Testis (tissue), 3 donors: ENCODE data around the gene WNT9B. TPM values are rescaled to one million over a fixed set of nuclear protein-coding genes. Genes with fewer than 3 reads are reported as not detected.

ENCODE experiments used
- DNase-seq: peaks from one replicate; pipeline ENCODE4 v3.0.0-alpha.2; 2019
- H3K27ac ChIP-seq, 2 donors: fragments of 200-600 bp; sonication (generic); one replicate each; pipeline ENCODE4 v1.5.1; 2019
- H3K27me3 ChIP-seq: fragments of 200-600 bp; sonication (generic); one replicate; pipeline ENCODE4 v1.5.1; 2019
- H3K36me3 ChIP-seq: fragments of 200-600 bp; sonication (generic); one replicate; pipeline ENCODE4 v1.5.1; 2017; ENCODE audit warnings: low read depth; ENCODE audit errors: missing control alignments
- H3K4me1 ChIP-seq: fragments of 200-600 bp; sonication (generic); one replicate; pipeline ENCODE4 v1.5.1; 2019
- H3K4me3 ChIP-seq, 2 donors: fragments of 200-600 bp; sonication (generic); one replicate each; pipeline ENCODE4 v1.5.1; 2017 to 2019
- H3K9me3 ChIP-seq: fragments of 200-600 bp; sonication (generic); one replicate; pipeline ENCODE4 v1.5.1; 2017
- POLR2A ChIP-seq: fragments of 450-650 bp; IDR thresholded peaks from one replicate; pipeline ENCODE4 v1.6.1; 2017; ENCODE audit warnings: antibody characterized with exemption, mild to moderate bottlenecking, moderate library complexity
- WGBS, 2 donors: methylation state at CpG; one replicate each; pipeline ENCODE4 v1.1.5; 2018; 5-methylcytosine and 5-hydroxymethylcytosine counted together
- intact Hi-C: fragments of 100-400 bp; cut with DNase I; formaldehyde crosslinking; loops from one replicate; pipeline ENCODE4 v1.15.1; 2023; ENCODE audit warnings: low total_unique reads
- polyA plus RNA-seq: library from polyadenylated mRNA; stranded (reverse); fragments of 350-450 nt; fragmentation: Illumina TruSeq; extraction: RNeasy Lipid Tissue Mini Kit (QIAGEN cat#74804); gene quantifications from one replicate; pipeline ENCODE4 v1.2.3, GENCODE V29; 2014; ENCODE audit warnings: low read depth, low replicate concordance; ENCODE audit not compliant: insufficient read depth
- total RNA-seq, 2 donors: library from RNA; depleted of rRNA; stranded (reverse); fragments of >200 nt; gene quantifications; one replicate each; pipeline ENCODE4 v1.2.3, GENCODE V29; 2016
- TF ChIP-seq, protein P1 (sequence below), 3 experiments: fragments of 450-650 bp in 2 of 3; fragments of 200-600 bp in 1 of 3; sonication (generic) in 1 of 3; IDR thresholded peaks; one replicate each; pipeline ENCODE4 v1.5.1; 2016 to 2019; ENCODE audit warnings: antibody characterized with exemption in 3 of 3, mild to moderate bottlenecking in 2 of 3, moderate library complexity in 1 of 3

The WNT9B gene
- total and polyA plus RNA-seq, 3 donors from 2014 or later: 0.50 to 1.2 TPM; not detected in 1

DNA sequence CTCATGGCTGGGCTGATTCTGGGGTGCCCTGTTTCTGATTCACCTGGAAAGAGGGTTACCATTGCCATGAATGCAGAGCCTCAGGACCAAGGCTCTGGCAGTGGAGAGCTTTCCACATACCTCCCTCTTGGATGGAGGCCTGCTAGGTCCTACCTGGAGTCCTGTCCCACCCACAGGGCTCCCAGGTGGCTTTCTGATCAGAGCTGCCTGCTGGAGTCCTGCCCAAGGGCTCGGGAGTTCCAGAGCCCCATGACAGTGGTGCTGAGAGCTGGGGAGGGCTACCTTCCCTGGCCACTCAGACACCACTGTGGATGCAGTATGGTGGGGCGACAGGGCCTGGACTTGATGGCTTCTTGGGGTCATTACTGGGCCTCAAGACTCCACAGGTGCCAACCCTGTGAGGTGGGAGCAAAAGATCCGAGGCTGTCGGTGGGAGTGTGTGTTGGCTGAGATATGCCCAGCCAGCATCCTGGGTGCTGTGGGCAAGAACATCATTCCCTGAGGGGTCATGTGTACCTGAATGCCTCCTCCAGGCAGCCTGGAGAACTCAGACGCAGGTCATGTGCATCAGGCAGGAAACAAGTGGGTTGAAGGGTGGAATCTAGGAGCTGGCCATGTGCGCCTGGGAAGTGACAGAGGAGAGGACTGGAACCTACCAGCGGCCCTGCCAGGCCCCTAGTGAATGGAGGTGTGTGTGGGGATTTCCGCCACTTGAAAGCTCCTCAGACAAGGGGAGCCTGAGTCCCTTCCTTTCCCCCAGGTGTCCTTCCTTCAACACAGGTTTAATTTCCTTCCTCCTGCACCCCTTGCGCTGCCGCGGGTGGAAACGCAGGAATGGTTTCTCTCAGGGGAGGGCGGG lies 30.6 kb upstream of the WNT9B start:
- Histone ChIP-seq H3K4me3 (no peak overlapping the region), H3K36me3 (no peaks in the 10 kb centered on the region), H3K27ac (no peak overlapping the region), H3K9me3 (no peaks in the 10 kb centered on the region), H3K27me3 (no peaks in the 10 kb centered on the region), H3K4me1 (peaks cover 13% of the 10 kb centered on the region)
- intact Hi-C loops: no loop called here
- DNase-seq: no peak
- WGBS, 2 donors: 54 to 62% methylated on average over 7 to 13 of the region's 13 CpGs
- no peak for TF ChIP-seq POLR2A
- TF ChIP-seq, protein P1, sequence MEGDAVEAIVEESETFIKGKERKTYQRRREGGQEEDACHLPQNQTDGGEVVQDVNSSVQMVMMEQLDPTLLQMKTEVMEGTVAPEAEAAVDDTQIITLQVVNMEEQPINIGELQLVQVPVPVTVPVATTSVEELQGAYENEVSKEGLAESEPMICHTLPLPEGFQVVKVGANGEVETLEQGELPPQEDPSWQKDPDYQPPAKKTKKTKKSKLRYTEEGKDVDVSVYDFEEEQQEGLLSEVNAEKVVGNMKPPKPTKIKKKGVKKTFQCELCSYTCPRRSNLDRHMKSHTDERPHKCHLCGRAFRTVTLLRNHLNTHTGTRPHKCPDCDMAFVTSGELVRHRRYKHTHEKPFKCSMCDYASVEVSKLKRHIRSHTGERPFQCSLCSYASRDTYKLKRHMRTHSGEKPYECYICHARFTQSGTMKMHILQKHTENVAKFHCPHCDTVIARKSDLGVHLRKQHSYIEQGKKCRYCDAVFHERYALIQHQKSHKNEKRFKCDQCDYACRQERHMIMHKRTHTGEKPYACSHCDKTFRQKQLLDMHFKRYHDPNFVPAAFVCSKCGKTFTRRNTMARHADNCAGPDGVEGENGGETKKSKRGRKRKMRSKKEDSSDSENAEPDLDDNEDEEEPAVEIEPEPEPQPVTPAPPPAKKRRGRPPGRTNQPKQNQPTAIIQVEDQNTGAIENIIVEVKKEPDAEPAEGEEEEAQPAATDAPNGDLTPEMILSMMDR (IDR thresholded peaks at IDR 0.05): no peak

DNA sequence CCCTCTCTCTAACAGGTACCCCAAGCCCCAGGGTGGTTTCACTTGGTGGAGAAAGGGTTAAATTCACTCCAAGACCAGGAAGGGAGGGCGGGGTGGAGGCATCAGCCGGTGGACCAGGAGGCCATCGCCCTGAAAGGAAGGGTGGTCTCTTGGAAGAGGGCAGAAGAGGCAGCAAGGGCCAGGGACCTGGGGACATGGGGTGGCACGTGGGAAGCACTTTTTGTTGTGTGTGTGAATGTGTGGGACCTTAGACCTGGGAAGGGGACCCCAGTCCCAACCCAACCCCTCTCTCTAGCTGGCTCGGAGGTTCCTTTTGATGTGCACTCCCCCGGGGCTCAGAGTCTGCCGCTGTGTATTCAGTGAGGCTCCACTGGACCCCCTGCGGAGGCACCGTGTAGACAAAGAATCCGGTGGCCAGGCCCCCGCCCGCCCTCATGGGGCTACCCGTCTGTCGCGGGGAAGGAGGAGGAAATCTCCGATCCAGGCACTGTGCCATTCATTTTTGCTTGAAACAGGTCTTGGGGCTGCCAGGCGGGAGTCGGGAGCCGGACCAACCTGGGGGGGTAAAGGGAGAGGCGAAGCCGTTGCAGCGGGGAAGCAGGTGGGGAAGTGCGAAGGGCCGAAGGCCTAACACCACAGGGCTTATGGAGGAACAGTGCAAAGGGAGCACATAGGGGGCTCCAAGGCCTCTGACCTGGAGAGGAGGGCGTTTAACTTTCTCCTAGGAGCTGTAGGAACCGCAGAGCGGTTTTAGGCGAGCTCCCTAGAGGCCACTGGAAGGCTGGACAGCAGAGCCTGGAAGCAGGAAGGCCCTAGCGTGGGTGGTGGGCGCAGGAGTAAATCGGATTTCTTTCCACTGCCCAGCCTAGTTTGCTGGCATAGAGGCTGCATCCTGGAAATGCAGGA lies 29.6 kb upstream of the WNT9B start:
- H3K27me3 ChIP-seq: no peaks in the 10 kb centered on the region
- no peak for TF ChIP-seq POLR2A
- TF ChIP-seq, protein P1 (IDR thresholded peaks at IDR 0.05): no peak
- DNase-seq: no peak

DNA sequence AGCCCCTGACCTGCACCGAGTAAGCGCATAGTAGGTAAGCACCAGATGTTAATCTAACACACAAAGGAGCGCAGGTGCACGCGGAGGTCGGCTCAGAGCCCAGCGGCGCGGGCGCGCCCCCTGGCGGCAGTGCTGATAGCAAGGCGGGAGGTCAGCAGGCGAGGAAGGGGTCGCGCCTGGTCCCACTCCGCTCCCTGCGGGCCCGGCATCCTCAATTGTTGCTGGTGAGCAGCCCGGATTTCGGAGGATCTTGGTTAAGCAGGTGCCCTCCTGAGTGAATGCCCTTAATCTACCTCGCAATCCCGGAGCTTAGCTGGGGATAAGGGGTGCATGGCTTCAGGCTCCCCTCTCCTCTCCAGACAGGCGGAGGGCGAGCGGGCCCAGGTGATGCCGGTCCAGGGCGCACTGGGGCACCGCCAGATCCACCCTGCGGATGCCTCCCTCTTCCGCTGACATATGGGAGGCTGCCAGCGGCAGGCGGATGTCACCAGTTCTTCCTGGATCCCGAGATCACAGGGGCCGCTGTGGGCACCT lies 28.9 kb upstream of the WNT9B start:
- intact Hi-C loops: no loop called here

More for the DNA sequence above, 29.6 kb upstream of the WNT9B start:
- Histone ChIP-seq H3K36me3 (no peaks in the 10 kb centered on the region), H3K4me3 (no peak overlapping the region), H3K27ac (no peak overlapping the region), H3K9me3 (no peaks in the 10 kb centered on the region), H3K4me1 (peaks cover 13% of the 10 kb centered on the region)
- intact Hi-C loops: no loop called here
- WGBS, 2 donors: 15 to 17% methylated on average over 18 to 24 of the region's 31 CpGs

DNA sequence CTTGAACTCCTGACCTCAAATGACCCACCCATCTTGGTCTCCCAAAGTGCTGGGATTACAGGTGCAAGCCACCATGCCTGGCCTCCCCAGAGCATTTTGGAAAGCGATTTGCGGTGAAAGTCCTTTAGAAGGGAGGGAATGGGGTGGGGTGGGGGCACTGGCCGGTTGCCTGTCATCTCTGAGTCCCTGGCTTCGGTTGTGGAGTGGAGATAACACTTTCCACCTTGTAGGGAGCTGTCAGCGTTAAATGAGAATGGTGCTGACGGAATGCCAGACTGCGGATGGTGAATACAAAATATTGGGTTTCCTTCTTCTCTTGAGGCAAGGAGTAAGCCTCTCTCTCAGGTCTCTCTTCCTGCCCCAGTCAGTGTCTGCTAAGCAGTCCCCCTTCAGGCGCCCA lies 27.7 kb upstream of the WNT9B start:
- Histone ChIP-seq H3K9me3 (no peaks in the 10 kb centered on the region), H3K4me1 (peaks cover 7% of the 10 kb centered on the region), H3K27ac (no peak overlapping the region), H3K4me3 (no peak overlapping the region), H3K27me3 (no peaks in the 10 kb centered on the region), H3K36me3 (no peaks in the 10 kb centered on the region)
- TF ChIP-seq, protein P1 (IDR thresholded peaks at IDR 0.05): no peak
- no peak for TF ChIP-seq POLR2A
- intact Hi-C loops: no loop called here
- DNase-seq: no peak
- 78 to 80% methylated on average over 8 of the region's 8 CpGs for WGBS, 2 donors

More for the DNA sequence above, 28.9 kb upstream of the WNT9B start:
- Histone ChIP-seq H3K27ac (no peak overlapping the region), H3K4me3 (no peak overlapping the region), H3K27me3 (no peaks in the 10 kb centered on the region), H3K36me3 (no peaks in the 10 kb centered on the region), H3K9me3 (no peaks in the 10 kb centered on the region), H3K4me1 (peaks cover 13% of the 10 kb centered on the region)
- TF ChIP-seq, protein P1 (IDR thresholded peaks at IDR 0.05): peak in 2 of 3 experiments; percentile 30 to 39
- TF ChIP-seq POLR2A: no peak
- 12 to 15% methylated on average over 20 to 27 of the region's 35 CpGs for WGBS, 2 donors
- peak; percentile 51 for DNase-seq
